Naive thymus-derived CD8-positive, alpha-beta T cell (primary cell): ENCODE data around the gene ARHGEF19. TPM values are rescaled to one million over a fixed set of nuclear protein-coding genes. Genes with fewer than 3 reads are reported as not detected.
A peak's percentile ranks its signal among the peaks of the same experiment; 100 is the strongest.

Source experiments
- ATAC-seq, 2 donors: fragments of 150-1000 bp; cut with Tn5 transposase in 1 of 2; sonication (Bioruptor Pico), chemical (Tn5 transposase) in 1 of 2; 1 replicate in 1 of 2; 2 replicates in 1 of 2; pipeline ENCODE4 v1.10.0; 2021; ENCODE audit warnings: mild to moderate bottlenecking in 2 of 2, moderate library complexity in 2 of 2
- POLR2A ChIA-PET: fragments of 350-600 bp; sonication (Branson Sonifier 250); formaldehyde crosslinking; loops from one replicate; lab custom pipeline; 2021; ENCODE audit warnings: antibody characterized with exemption; lab: Charles Lee
- DNase-seq, 10 donors: peaks; one replicate each; pipeline versions ENCODE4 v3.0.0 to v3.0.0-alpha.2; 2020 to 2022
- H3K27ac Mint-ChIP-seq, 10 donors: one replicate each; pipeline ENCODE4 v1.8.0; 2020 to 2022; ENCODE audit warnings: mild to moderate bottlenecking in 10 of 10, mixed read lengths in 10 of 10, moderate library complexity in 4 of 10, inconsistent platforms in 1 of 10
- H3K27me3 Mint-ChIP-seq, 5 donors: one replicate each; pipeline ENCODE4 v1.8.0; 2021 to 2022; ENCODE audit warnings: mixed read lengths in 5 of 5
- H3K36me3 Mint-ChIP-seq, 3 donors: one replicate each; pipeline ENCODE4 v1.8.0; 2020 to 2022; ENCODE audit warnings: mixed read lengths in 3 of 3, mild to moderate bottlenecking in 2 of 3, inconsistent platforms in 1 of 3
- H3K4me1 Mint-ChIP-seq, 4 donors: one replicate each; pipeline ENCODE4 v1.8.0; 2021 to 2022; ENCODE audit warnings: mixed read lengths in 4 of 4
- H3K4me3 Mint-ChIP-seq, 10 donors: one replicate each; pipeline ENCODE4 v1.8.0; 2020 to 2022; ENCODE audit warnings: mild to moderate bottlenecking in 10 of 10, mixed read lengths in 10 of 10, moderate library complexity in 6 of 10, inconsistent platforms in 1 of 10
- H3K9me3 Mint-ChIP-seq, 9 donors: one replicate each; pipeline ENCODE4 v1.8.0; 2020 to 2022; ENCODE audit warnings: mixed read lengths in 9 of 9, mild to moderate bottlenecking in 3 of 9, inconsistent platforms in 1 of 9, moderate library complexity in 1 of 9
- polyA plus RNA-seq, 3 donors: library from polyadenylated mRNA; unstranded; fragments of 300-500 nt; fragmentation: Illumina TruSeq; gene quantifications; one replicate each; pipeline ENCODE4 v1.2.3, GENCODE V29; 2021
- total RNA-seq, 8 experiments: library from RNA in 2 of 8; stranded (reverse) in 2 of 8; gene quantifications; one replicate each; pipeline ENCODE4 v1.2.3 and lab custom pipeline; 2021 to 2026

Gene ARHGEF19
- total and polyA plus RNA-seq, 5 experiments from 2014 or later: 6.4 to 12.7 (median 8.9) TPM

DNA sequence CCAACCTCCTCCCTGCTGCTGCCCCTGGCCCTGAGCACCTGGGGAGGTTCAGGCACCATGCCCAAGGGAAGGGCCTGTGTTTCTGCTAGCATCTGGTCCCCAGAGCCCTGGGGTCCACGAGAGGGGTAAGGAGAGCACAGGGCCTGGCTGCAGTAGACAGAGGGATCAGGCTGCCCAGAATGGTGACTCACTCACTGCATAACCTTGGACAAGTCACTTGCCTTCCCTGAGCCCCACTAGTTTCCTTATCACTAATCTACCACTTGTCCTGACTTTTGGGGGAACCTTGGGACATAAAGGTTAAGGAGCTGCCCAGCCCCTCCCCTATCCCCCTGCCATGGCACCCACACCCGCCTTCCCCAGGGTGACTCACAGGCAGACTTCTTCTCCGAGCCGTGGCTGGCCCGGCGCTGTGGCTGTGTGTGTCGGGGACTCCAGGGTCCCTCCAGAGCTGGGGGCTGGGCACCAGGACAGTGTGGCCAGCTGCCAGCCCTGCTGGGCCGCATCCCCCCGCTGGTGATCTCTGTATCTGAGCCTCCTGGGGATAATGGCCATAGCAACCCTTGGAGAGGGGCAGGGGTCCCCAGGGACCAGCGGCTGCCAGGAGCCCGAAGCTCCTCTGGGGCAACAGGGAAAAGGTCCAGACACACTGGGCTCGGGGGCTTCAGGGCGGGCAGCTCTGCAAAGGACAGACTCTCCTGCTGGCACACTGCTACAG, 4.0 kb downstream of the ARHGEF19 start:
- DNase-seq (no peak), ATAC-seq (no peak)
- no peaks in the 10 kb centered on the region for H3K9me3 Mint-ChIP-seq
- POLR2A ChIA-PET: interaction anchor here (0.6 to 3.1 kb wide), 3 partner anchors 9 to 410 kb away, joined by 3 to 28 read pairs (median 4); no protein-coding TSS in a partner anchor
- no peaks in the 10 kb centered on the region for H3K27me3 Mint-ChIP-seq
- peaks cover 0 to 7% (median 2%) of the 10 kb centered on the region in 3 donors for H3K36me3 Mint-ChIP-seq
- peak overlapping the region in 2 of 10 donors; percentile 35 to 51 for H3K27ac Mint-ChIP-seq
- H3K4me1 Mint-ChIP-seq: peaks cover 2 to 16% (median 12%) of the 10 kb centered on the region in 4 donors
- peak overlapping the region in 6 of 10 donors; percentile 18 to 50 (median 30) for H3K4me3 Mint-ChIP-seq

DNA sequence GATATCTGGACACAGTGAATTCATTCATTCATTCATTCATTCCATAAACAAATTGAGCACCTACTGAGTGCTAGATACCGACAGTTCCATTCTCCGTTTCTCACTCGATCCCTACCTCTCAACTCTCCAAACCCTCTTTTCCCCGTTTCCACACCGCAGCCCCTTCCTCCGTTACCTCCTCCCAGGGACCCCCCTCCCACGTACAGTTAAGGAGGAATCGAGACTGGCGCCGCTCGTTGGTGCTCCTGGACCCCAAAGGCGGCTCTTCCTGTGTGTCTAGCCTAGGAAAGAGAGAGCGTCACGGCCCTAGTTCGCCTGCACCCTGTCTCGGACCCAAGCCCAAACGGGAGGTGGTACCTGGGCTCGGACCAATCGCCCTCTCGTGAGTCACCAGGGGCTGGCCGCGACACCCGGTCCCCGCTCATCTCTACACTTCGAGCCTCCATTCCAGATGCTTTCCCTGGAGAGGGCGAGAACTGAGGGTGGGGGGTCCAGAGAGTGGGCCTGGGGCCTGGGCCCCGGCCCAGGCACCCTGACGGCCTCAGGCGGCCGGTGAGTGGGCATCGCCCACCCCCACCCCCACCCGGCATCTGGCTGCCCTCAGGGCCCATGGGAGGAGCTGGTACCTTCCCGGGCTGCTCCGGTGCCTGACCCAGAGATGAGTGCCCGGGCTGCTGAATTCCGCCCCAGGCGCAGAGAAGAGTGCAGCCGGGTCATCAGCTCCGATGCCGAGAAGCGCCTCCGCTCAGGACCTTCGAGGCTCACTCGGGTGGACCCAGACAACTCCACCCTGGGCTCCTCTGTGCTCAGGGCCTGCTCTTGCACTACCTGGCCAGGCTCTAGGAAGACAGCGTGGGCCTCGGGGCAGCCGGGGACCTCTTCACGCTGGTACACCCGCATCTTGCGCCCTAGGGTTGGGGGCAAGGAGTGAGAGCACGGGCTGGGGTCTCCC, 4.9 kb downstream of the ARHGEF19 start:
- peaks cover 4 to 16% (median 12%) of the 10 kb centered on the region in 4 donors for H3K4me1 Mint-ChIP-seq
- peak overlapping the region; percentile 72 to 99 (median 96) for H3K27ac Mint-ChIP-seq
- H3K9me3 Mint-ChIP-seq: no peaks in the 10 kb centered on the region
- H3K36me3 Mint-ChIP-seq: peaks cover 0 to 16% (median 4%) of the 10 kb centered on the region in 3 donors
- no peak for ATAC-seq
- POLR2A ChIA-PET: interaction anchor here (0.6 to 3.1 kb wide), 9 partner anchors 8 to 410 kb away, joined by 3 to 28 read pairs (median 4); partner anchors contain the start of genes CPLANE2 and FBXO42
- H3K27me3 Mint-ChIP-seq: no peaks in the 10 kb centered on the region
- DNase-seq: peak in 1 of 10 donors; percentile 21
- H3K4me3 Mint-ChIP-seq: peak overlapping the region; percentile 85 to 97 (median 92)

DNA sequence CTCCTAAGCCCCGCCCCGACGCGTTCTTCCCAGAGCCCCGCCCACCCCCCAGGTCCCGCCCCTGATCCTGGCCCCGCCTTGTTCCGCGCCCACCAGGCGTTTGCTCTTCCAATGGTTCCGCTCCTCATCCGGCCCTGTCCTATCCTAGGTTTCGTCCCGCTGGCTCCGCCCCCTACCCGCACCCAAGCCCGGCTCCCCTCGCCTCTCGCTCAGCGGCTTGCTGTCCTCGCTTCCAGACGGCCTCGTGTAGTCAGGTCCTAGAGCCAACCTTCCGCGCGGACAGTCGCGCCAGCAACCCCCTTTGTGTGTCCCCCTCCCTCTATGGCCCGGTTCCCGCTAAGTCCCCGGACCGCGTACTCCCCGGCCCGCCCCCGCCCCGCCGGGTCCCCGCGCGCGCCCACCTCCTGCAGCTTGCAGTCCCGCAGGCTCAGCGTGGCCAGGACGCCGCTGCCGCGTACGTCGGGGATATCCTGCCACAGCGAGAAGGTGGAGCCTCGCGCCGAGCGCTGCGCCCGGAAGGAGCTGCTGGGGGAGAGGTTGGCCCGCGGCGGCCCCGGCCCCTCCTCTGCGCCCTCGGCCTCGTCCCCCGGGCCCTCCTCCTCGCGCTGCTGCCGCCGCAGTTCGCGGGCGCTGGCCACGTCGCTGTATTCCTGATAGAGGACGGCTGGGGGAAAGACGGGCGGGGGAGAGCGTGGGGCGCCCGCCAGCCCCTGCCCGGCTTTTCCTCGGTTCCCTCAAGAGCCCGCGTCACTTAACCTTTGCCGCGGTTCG, 5.7 kb downstream of the ARHGEF19 start:
- Mint-ChIP-seq H3K27me3 (no peaks in the 10 kb centered on the region), H3K27ac (peak overlapping the region; percentile 85 to 99 (median 96)), H3K4me1 (peaks cover 4 to 16% (median 12%) of the 10 kb centered on the region in 4 donors), H3K36me3 (peaks cover 0 to 16% (median 4%) of the 10 kb centered on the region in 3 donors), H3K4me3 (peak overlapping the region; percentile 85 to 97 (median 92)), H3K9me3 (no peaks in the 10 kb centered on the region)
- POLR2A ChIA-PET: interaction anchor here (0.5 to 3.1 kb wide), 8 partner anchors 9 to 440 kb away, joined by 3 to 28 read pairs (median 4); partner anchors contain the start of genes CPLANE2 and FBXO42
- DNase-seq (peak; percentile 86 to 96 (median 92)), ATAC-seq (peak; percentile 91)

DNA sequence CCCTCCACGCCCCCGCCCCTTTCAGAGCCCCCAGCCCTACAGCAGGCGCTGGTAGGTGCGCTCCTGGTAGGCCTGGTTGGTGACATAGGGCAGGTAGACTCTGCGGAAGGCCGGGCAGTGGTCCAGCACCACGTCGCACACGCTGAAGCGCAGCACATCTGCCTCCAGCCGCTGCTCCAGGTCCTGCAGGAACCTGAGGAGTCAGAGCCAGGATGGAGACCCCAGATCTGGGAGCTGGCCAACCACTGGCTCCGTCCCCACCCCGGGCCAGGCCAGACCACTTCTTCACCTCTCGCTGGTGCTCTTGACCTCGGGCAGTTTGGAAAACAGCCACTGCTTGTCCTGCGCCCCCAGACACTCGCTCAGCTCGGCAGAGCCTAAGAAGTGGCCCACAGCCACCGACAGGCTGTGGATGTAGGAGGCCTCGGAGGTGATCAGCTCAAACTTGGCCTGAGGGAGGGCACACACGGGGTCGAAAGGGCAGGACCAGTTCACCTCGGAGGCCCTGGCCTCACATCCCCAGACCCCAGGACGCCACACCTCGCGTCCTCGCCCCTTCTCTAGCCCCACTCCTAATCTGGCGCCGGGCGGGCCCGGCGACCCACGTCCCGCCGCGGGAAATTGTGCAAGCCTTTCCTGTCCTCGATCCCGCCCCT, 6.4 kb downstream of the ARHGEF19 start:
- DNase-seq: peak in 1 of 10 donors; percentile 70
- H3K36me3 Mint-ChIP-seq: peaks cover 0 to 16% (median 4%) of the 10 kb centered on the region in 3 donors

DNA sequence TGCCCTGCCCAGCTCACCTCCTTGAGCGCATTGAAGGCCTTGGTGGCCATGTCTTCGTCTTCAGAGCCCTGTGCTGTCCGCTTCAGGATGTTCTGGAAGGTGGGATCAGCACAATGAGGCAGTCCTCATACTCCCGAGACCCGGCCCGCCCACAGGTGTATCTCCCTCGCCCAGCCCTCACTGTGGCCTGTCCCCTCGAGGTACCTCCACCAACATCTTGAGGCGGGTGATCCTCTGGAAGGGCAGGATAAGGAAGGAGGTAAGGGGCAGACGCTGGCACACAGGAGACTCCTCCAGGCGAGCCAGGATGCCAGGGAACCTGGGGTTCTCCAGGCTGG, 7.1 kb downstream of the ARHGEF19 start:
- no peaks in the 10 kb centered on the region for H3K27me3 Mint-ChIP-seq
- DNase-seq: no peak
- POLR2A ChIA-PET: interaction anchor here (1.9 kb wide), 1 partner anchor 32 kb away, joined by 18 read pairs; the partner anchor contains the start of gene CPLANE2
- H3K4me3 Mint-ChIP-seq: peak overlapping the region in 4 of 10 donors; percentile 21 to 90 (median 36)
- no peak for ATAC-seq
- H3K4me1 Mint-ChIP-seq: peaks cover 4 to 16% (median 12%) of the 10 kb centered on the region in 4 donors
- peaks cover 0 to 16% (median 4%) of the 10 kb centered on the region in 3 donors for H3K36me3 Mint-ChIP-seq
- no peaks in the 10 kb centered on the region for H3K9me3 Mint-ChIP-seq
- peak overlapping the region in 2 of 10 donors; percentile 19 to 62 for H3K27ac Mint-ChIP-seq

More for the DNA sequence above, 6.4 kb downstream of the ARHGEF19 start:
- peaks cover 4 to 16% (median 12%) of the 10 kb centered on the region in 4 donors for H3K4me1 Mint-ChIP-seq
- H3K9me3 Mint-ChIP-seq: no peaks in the 10 kb centered on the region
- H3K27ac Mint-ChIP-seq: peak overlapping the region; percentile 85 to 99 (median 96)
- H3K27me3 Mint-ChIP-seq: no peaks in the 10 kb centered on the region
- peak overlapping the region; percentile 85 to 97 (median 92) for H3K4me3 Mint-ChIP-seq
- ATAC-seq: peak in 1 of 2 donors; percentile 1
- POLR2A ChIA-PET: interaction anchor here (0.5 to 3.1 kb wide), 6 partner anchors 12 to 439 kb away, joined by 4 to 28 read pairs (median 6); partner anchors contain the start of genes CPLANE2 and FBXO42

DNA sequence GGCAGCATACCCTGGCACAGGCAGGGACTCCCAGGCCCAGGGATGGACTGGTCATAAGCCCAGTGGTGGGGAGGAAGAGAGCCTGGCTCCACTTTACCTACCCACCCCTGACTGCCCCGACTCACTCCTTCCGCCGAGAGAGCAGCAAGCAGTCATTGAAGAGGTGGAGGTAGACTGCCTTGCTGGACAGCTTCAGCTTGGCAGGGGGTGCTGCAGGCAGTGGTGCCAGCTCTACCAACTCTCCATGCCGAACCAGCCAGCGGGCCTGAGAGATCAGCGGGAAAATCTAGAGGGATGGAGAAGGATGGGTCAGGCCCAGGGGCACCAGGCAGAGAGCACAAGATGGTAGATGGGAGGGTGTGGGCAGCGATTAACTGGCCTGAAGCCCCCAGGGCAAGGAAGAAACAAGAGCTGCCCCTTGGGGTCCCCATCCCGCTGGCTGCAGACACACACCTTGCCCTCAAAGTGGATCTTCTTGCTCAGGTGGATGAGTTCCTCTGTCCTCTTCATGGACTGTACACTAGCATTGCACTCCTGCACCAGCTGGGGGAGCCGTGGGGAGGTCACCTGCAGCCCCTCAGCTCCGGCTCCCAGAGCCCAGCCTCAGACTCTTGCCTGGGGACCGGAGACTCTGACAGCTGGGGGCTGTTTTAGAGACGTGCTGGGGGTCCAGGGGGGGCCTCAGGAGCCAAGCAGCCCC, 7.7 kb downstream of the ARHGEF19 start:
- Mint-ChIP-seq H3K27ac (peak overlapping the region in 7 of 10 donors; percentile 5 to 91 (median 56)), H3K9me3 (no peaks in the 10 kb centered on the region), H3K4me1 (peaks cover 6 to 16% (median 12%) of the 10 kb centered on the region in 4 donors), H3K36me3 (peaks cover 0 to 18% (median 4%) of the 10 kb centered on the region in 3 donors), H3K4me3 (peak overlapping the region in 7 of 10 donors; percentile 14 to 67 (median 59)), H3K27me3 (no peaks in the 10 kb centered on the region)
- no peak for ATAC-seq
- peak in 8 of 10 donors; percentile 21 to 49 (median 36) for DNase-seq
- POLR2A ChIA-PET: interaction anchor here (0.6 kb wide), 1 partner anchor 35 kb away, joined by 3 read pairs; no protein-coding TSS in a partner anchor

DNA sequence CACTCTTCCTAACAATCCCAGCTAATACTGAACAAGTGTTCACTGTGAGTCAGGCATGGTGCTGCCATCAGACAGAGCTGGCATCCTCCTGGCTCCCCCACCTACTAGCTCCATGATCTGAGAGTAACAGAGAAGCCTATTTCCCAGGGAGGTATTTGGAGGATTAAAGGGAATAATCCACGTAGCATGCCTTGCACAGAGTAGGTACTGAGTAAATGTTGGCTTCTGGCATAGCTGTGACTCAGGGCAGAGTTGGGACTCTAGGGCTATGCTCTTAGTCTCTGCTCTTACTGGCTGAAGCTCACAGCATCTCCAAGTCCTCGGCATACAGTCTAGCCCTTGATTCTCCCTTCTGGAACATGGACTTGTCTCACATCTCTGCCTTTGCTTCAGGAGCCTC, 8.2 kb downstream of the ARHGEF19 start:
- peaks cover 9 to 16% (median 14%) of the 10 kb centered on the region in 4 donors for H3K4me1 Mint-ChIP-seq
- ATAC-seq (no peak), DNase-seq (no peak)
- H3K27ac Mint-ChIP-seq: peak overlapping the region in 8 of 10 donors; percentile 5 to 91 (median 60)
- H3K4me3 Mint-ChIP-seq: peak overlapping the region in 2 of 10 donors; percentile 40 to 52
- no peaks in the 10 kb centered on the region for H3K27me3 Mint-ChIP-seq
- H3K36me3 Mint-ChIP-seq: peaks cover 0 to 19% (median 4%) of the 10 kb centered on the region in 3 donors
- POLR2A ChIA-PET: no interaction called here
- no peaks in the 10 kb centered on the region for H3K9me3 Mint-ChIP-seq

DNA sequence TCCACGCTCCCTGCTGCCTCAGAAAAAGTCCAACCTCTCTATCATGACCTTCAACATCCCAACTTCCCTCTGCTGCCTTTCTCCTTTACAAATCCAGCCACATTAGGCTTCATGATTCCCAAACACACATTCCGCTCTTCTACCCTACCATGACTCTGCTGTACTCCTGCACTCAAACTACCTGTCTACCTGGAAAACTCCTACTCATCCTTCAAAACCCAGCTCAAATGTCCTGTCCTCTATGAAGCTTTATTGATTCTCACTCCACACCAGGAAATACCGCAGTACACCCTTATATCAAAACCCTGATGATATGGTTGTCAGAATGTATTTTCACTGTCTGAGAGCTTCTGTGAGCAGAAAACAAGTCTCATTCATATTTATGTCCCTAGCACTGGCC, 8.9 kb downstream of the ARHGEF19 start:
- ATAC-seq: no peak
- peak overlapping the region in 1 of 10 donors; percentile 11 for H3K27ac Mint-ChIP-seq
- H3K4me1 Mint-ChIP-seq: peaks cover 9 to 16% (median 14%) of the 10 kb centered on the region in 4 donors
- POLR2A ChIA-PET: no interaction called here
- H3K4me3 Mint-ChIP-seq: no peak overlapping the region
- H3K36me3 Mint-ChIP-seq: peaks cover 0 to 21% (median 4%) of the 10 kb centered on the region in 3 donors
- no peaks in the 10 kb centered on the region for H3K27me3 Mint-ChIP-seq
- no peaks in the 10 kb centered on the region for H3K9me3 Mint-ChIP-seq
- no peak for DNase-seq

DNA sequence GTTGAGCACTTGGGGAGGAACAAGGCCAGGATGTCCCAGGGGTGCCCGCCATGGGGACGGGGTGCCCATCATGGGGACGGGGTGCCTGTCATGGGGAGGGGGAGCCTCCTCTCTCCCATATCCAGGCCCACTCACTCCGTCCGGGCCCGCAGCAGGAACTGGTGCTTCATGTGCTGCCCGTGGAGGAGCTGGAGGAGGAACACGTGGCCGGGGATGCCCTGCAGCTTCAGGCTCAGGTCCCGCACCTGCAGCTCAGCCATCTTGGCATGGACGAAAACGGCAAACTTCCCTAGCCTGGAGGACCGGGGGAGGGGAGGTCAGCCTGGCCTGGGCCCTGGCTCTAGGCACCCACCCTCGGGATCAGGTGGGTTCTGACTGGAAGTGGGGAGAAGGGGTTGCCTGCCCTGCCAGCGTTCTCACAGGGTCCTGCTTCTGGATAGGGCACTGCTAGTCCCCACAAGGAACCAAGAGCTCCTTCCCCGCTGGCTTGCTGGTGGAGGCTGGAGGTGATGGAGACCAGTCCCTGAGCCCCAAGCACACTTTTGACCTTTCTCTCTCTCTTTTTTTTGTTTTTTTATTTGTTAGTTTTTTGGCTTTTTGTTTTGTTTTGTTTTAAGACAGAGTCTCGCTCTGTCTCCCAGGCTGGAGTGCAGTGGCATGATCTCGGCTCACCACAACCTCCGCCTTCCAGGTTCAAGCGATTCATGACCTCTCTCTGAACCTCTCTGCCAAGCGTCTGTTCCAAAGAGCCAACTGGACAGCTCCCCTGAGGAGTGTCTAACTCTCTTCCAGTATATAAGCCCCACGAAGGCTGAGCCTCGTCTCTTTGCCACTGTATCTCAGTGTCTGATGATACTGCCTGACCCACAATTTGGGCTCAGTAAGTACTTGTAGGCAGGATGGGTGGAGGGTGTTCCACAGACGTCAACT, 9.9 kb downstream of the ARHGEF19 start:
- Mint-ChIP-seq H3K36me3 (peaks cover 0 to 21% (median 4%) of the 10 kb centered on the region in 3 donors), H3K4me3 (no peak overlapping the region), H3K9me3 (no peaks in the 10 kb centered on the region), H3K4me1 (peaks cover 9 to 16% (median 14%) of the 10 kb centered on the region in 4 donors), H3K27ac (peak overlapping the region in 1 of 10 donors; percentile 31), H3K27me3 (no peaks in the 10 kb centered on the region)
- ATAC-seq (no peak), DNase-seq (no peak)
- POLR2A ChIA-PET: no interaction called here

DNA sequence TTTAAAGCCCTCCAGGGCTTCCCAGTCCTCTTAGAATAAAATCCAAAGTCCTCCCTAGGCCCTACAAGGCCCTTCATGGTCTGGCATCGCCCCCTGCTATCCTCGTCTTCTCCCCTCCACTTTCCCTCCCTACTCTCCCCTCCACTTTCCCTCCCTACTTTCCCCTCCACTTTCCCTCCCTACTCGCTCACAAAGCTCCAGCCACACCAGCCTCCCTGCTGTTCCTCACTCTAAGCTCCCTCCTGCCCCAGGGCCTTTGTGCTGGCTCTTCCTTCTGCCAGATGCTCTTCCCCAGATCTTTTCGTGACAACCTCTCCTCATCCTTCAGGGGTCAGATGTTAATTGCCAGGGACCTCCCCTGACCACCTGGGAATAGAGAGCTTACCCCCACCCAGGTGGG, 12.8 kb downstream of the ARHGEF19 start:
- H3K36me3 Mint-ChIP-seq: peaks cover 0 to 18% (median 4%) of the 10 kb centered on the region in 3 donors
- POLR2A ChIA-PET: no interaction called here
- H3K27ac Mint-ChIP-seq: peak overlapping the region in 5 of 10 donors; percentile 4 to 84 (median 73)
- H3K27me3 Mint-ChIP-seq: no peaks in the 10 kb centered on the region
- H3K4me1 Mint-ChIP-seq: peaks cover 3 to 12% (median 6%) of the 10 kb centered on the region in 4 donors
- no peak overlapping the region for H3K4me3 Mint-ChIP-seq
- ATAC-seq (no peak), DNase-seq (no peak)
- H3K9me3 Mint-ChIP-seq: no peaks in the 10 kb centered on the region
